ENCODE data around the gene CETN1. TPM values are rescaled to one million over a fixed set of nuclear protein-coding genes. Genes with fewer than 3 reads are reported as not detected.

CETN1 gene
- total RNA-seq, result not detected

- no peak for DNase-seq
- TF ChIP-seq POLR2A (IDR thresholded peaks at IDR 0.05), result no peak
- TF ChIP-seq CTCF (IDR thresholded peaks at IDR 0.05), result no peak
- Histone ChIP-seq H3K9me3 (no peaks in the 10 kb centered on the region), H3K27ac (no peak within 1 kb of the TSS), H3K4me1 (no peaks in the 10 kb centered on the region), H3K4me3 (no peak within 1 kb of the TSS), H3K36me3 (no peaks in the 10 kb centered on the region), H3K27me3 (no peaks in the 10 kb centered on the region)
- intact Hi-C loops (cut with DNase I; ENCODE audit: low total_unique reads), result no loop called here
Measured at GRCh38 chr18:580154-580553, at the start of gene CETN1. TSS of gene CETN1 (plus strand) at chr18:580380. CDS start at chr18:580409, 29 bp downstream.

- H3K9me3 ChIP-seq, result no peaks in the 10 kb centered on the region
- H3K36me3 ChIP-seq, result no peaks in the 10 kb centered on the region
- DNase-seq, result no peak
- H3K27ac ChIP-seq, result no peak overlapping the region
- intact Hi-C loops (cut with DNase I; ENCODE audit: low total_unique reads), result no loop called here
- H3K27me3 ChIP-seq, result no peaks in the 10 kb centered on the region
- no peak for TF ChIP-seq CTCF (IDR thresholded peaks at IDR 0.05)
- no peak for TF ChIP-seq POLR2A (IDR thresholded peaks at IDR 0.05)
- no peaks in the 10 kb centered on the region for H3K4me1 ChIP-seq
- no peak overlapping the region for H3K4me3 ChIP-seq
Measured at GRCh38 chr18:532018-532417, 48.2 kb upstream of the CETN1 start.

GRCh38 chr18:532632-533031 is 47.5 kb upstream of the CETN1 start:
- DNase-seq, result no peak
- Histone ChIP-seq H3K36me3 (no peaks in the 10 kb centered on the region), H3K27ac (no peak overlapping the region), H3K9me3 (no peaks in the 10 kb centered on the region), H3K4me1 (no peaks in the 10 kb centered on the region), H3K4me3 (no peak overlapping the region), H3K27me3 (no peaks in the 10 kb centered on the region)
- no peak for TF ChIP-seq CTCF (IDR thresholded peaks at IDR 0.05)
- intact Hi-C loops (cut with DNase I; ENCODE audit: low total_unique reads), result no loop called here

GRCh38 chr18:533995-534601 is 46.1 kb upstream of the CETN1 start:
- intact Hi-C loops (cut with DNase I; ENCODE audit: low total_unique reads), result no loop called here
- no peaks in the 10 kb centered on the region for H3K36me3 ChIP-seq
- no peak for DNase-seq
- H3K9me3 ChIP-seq, result no peaks in the 10 kb centered on the region
- no peaks in the 10 kb centered on the region for H3K4me1 ChIP-seq
- TF ChIP-seq CTCF (IDR thresholded peaks at IDR 0.05) (no peak), POLR2A (IDR thresholded peaks at IDR 0.05) (no peak)
- no peak overlapping the region for H3K27ac ChIP-seq
- no peak overlapping the region for H3K4me3 ChIP-seq
- no peaks in the 10 kb centered on the region for H3K27me3 ChIP-seq

- Histone ChIP-seq H3K9me3 (no peaks in the 10 kb centered on the region), H3K4me3 (no peak overlapping the region), H3K36me3 (no peaks in the 10 kb centered on the region), H3K27me3 (no peaks in the 10 kb centered on the region), H3K27ac (no peak overlapping the region), H3K4me1 (no peaks in the 10 kb centered on the region)
- TF ChIP-seq CTCF (IDR thresholded peaks at IDR 0.05) (no peak), POLR2A (IDR thresholded peaks at IDR 0.05) (no peak)
- intact Hi-C loops (cut with DNase I; ENCODE audit: low total_unique reads), result no loop called here
- DNase-seq, result no peak
Measured at GRCh38 chr18:543447-544078, 36.6 kb upstream of the CETN1 start.

All from uterus (tissue), 4 donors.